ENCODE measurements around the gene SRGN. TPM values are rescaled to one million over a fixed set of nuclear protein-coding genes. Genes with fewer than 3 reads are reported as not detected.

Gene SRGN
- total and polyA plus RNA-seq, 2 of the 13 experiments (the other 11 are each of a cell fraction or from before 2014, with no cell fraction given) = 0.09 TPM; not detected in 1

DNA sequence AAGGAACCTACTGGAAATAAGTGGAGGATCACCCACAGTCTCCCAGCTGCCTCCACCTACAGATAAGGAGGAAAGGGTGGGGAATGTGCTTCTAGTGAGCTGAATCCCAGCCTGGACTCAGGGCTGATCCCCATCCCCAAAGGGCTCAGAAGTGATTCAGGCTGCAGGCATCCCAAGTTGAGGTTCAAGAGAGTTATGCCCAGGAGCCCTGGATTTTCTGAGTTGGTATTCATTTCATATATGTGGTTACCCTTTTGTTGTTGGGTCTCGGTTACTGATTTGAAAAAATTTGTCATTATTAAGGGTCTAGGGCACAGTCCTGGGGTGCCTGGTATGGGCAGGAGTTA lies 30.0 kb upstream of the SRGN start (continued):
- TF ChIP-seq, protein P1, sequence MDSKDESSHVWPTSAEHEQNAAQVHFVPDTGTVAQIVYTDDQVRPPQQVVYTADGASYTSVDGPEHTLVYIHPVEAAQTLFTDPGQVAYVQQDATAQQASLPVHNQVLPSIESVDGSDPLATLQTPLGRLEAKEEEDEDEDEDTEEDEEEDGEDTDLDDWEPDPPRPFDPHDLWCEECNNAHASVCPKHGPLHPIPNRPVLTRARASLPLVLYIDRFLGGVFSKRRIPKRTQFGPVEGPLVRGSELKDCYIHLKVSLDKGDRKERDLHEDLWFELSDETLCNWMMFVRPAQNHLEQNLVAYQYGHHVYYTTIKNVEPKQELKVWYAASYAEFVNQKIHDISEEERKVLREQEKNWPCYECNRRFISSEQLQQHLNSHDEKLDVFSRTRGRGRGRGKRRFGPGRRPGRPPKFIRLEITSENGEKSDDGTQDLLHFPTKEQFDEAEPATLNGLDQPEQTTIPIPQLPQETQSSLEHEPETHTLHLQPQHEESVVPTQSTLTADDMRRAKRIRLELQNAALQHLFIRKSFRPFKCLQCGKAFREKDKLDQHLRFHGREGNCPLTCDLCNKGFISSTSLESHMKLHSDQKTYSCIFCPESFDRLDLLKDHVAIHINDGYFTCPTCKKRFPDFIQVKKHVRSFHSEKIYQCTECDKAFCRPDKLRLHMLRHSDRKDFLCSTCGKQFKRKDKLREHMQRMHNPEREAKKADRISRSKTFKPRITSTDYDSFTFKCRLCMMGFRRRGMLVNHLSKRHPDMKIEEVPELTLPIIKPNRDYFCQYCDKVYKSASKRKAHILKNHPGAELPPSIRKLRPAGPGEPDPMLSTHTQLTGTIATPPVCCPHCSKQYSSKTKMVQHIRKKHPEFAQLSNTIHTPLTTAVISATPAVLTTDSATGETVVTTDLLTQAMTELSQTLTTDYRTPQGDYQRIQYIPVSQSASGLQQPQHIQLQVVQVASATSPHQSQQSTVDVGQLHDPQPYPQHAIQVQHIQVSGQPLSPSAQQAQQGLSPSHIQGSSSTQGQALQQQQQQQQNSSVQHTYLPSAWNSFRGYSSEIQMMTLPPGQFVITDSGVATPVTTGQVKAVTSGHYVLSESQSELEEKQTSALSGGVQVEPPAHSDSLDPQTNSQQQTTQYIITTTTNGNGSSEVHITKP (CRISPR knock-in tag; IDR thresholded peaks at IDR 0.05; ENCODE audit: low read depth) = no peak
- TF ChIP-seq, protein P2, sequence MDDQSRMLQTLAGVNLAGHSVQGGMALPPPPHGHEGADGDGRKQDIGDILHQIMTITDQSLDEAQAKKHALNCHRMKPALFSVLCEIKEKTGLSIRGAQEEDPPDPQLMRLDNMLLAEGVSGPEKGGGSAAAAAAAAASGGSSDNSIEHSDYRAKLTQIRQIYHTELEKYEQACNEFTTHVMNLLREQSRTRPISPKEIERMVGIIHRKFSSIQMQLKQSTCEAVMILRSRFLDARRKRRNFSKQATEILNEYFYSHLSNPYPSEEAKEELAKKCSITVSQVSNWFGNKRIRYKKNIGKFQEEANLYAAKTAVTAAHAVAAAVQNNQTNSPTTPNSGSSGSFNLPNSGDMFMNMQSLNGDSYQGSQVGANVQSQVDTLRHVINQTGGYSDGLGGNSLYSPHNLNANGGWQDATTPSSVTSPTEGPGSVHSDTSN (CRISPR knock-in tag; IDR thresholded peaks at IDR 0.05; ENCODE audit: borderline replicate concordance) = no peak
- TF ChIP-seq PRPF4 (IDR thresholded peaks at IDR 0.05; ENCODE audit: low read depth, low read length, poor library complexity, severe bottlenecking) (no peak), ZNF274 (CRISPR knock-in tag; IDR thresholded peaks at IDR 0.05) (no peak), KIAA2018 (CRISPR knock-in tag; IDR thresholded peaks at IDR 0.05; ENCODE audit: borderline replicate concordance) (no peak), ZNF7 (CRISPR knock-in tag; IDR thresholded peaks at IDR 0.05) (no peak), KMT2B (CRISPR knock-in tag; IDR thresholded peaks at IDR 0.05) (no peak), ZNF549 (CRISPR knock-in tag; IDR thresholded peaks at IDR 0.05) (no peak)
- TF ChIP-seq, protein P3, sequence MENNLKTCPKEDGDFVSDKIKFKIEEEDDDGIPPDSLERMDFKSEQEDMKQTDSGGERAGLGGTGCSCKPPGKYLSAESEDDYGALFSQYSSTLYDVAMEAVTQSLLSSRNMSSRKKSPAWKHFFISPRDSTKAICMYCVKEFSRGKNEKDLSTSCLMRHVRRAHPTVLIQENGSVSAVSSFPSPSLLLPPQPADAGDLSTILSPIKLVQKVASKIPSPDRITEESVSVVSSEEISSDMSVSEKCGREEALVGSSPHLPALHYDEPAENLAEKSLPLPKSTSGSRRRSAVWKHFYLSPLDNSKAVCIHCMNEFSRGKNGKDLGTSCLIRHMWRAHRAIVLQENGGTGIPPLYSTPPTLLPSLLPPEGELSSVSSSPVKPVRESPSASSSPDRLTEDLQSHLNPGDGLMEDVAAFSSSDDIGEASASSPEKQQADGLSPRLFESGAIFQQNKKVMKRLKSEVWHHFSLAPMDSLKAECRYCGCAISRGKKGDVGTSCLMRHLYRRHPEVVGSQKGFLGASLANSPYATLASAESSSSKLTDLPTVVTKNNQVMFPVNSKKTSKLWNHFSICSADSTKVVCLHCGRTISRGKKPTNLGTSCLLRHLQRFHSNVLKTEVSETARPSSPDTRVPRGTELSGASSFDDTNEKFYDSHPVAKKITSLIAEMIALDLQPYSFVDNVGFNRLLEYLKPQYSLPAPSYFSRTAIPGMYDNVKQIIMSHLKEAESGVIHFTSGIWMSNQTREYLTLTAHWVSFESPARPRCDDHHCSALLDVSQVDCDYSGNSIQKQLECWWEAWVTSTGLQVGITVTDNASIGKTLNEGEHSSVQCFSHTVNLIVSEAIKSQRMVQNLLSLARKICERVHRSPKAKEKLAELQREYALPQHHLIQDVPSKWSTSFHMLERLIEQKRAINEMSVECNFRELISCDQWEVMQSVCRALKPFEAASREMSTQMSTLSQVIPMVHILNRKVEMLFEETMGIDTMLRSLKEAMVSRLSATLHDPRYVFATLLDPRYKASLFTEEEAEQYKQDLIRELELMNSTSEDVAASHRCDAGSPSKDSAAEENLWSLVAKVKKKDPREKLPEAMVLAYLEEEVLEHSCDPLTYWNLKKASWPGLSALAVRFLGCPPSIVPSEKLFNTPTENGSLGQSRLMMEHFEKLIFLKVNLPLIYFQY (CRISPR knock-in tag; IDR thresholded peaks at IDR 0.05; ENCODE audit: borderline replicate concordance) = no peak
- TF ChIP-seq, protein P4, sequence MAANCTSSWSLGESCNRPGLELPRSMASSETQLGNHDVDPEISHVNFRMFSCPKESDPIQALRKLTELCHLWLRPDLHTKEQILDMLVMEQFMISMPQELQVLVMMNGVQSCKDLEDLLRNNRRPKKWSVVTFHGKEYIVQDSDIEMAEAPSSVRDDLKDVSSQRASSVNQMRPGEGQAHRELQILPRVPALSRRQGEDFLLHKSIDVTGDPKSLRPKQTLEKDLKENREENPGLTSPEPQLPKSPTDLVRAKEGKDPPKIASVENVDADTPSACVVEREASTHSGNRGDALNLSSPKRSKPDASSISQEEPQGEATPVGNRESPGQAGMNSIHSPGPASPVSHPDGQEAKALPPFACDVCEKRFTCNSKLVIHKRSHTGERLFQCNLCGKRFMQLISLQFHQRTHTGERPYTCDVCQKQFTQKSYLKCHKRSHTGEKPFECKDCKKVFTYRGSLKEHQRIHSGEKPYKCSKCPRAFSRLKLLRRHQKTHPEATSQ (CRISPR knock-in tag; IDR thresholded peaks at IDR 0.05; ENCODE audit: borderline replicate concordance) = no peak
